Hematopoietic multipotent progenitor cell treated with erythropoietin and hydrocortisone succinate and interleukin-3 and kit ligand, for 17 days (in vitro differentiated cells): ENCODE data around the gene LBHD1.
"Not testable (repeated sequence)": the region's sequence is repeated elsewhere in the genome, so short reads cannot be mapped to it uniquely, and the experiment has no call there.

ENCODE experiments used
- DNase-seq: peaks from one replicate; pipeline ENCODE4 v3.0.0-alpha.2; 2015; ENCODE audit warnings: low spot score

The LBHD1 gene

GRCh38 chr11:62693624-62694023, 21.6 kb upstream of the LBHD1 start:
- DNase-seq: not testable (repeated sequence)

GRCh38 chr11:62689421-62690183, 17.5 kb upstream of the LBHD1 start, which contains the start of gene LRRN4CL:
Gene LRRN4CL (minus strand): TSS chr11:62689530. CDS start chr11:62688508, 1,022 bp downstream.
- DNase-seq: no peak

GRCh38 chr11:62688491-62688890, 16.4 kb upstream of the LBHD1 start:
- DNase-seq: no peak

- no peak for DNase-seq
These were observed 15.7 kb upstream of the LBHD1 start for GRCh38 chr11:62687508-62688396.

DNA sequence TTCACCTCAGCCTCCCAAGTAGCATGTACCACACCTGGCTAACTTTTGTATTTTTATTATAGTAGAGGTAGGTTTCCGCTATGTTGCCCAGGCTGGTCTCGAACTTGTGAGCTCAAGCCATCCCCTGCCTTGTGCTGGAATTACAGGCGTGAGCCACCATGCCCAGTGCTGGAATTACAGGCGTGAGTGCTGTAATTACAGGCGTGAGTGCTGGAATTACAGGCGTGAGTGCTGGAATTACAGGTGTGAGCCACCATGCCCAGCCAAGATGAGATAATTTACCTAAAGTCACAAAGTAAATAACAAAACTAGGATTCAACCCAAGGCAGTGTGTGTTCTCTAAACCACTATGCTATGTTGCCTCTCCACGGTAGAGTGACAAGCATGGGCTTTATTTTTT, 10.5 kb upstream of the LBHD1 start:
- DNase-seq: no peak

- peak; percentile 60 for DNase-seq
These were observed 8.8 kb upstream of the LBHD1 start for GRCh38 chr11:62680825-62681240.

GRCh38 chr11:62678770-62679696, 7.0 kb upstream of the LBHD1 start, which contains the start of gene UBXN1:
Gene UBXN1 (minus strand): TSS chr11:62679073. CDS start chr11:62678923, 150 bp downstream.
- peak; percentile 83 for DNase-seq

GRCh38 chr11:62678433-62678769, 6.3 kb upstream of the LBHD1 start:
- no peak for DNase-seq

DNA sequence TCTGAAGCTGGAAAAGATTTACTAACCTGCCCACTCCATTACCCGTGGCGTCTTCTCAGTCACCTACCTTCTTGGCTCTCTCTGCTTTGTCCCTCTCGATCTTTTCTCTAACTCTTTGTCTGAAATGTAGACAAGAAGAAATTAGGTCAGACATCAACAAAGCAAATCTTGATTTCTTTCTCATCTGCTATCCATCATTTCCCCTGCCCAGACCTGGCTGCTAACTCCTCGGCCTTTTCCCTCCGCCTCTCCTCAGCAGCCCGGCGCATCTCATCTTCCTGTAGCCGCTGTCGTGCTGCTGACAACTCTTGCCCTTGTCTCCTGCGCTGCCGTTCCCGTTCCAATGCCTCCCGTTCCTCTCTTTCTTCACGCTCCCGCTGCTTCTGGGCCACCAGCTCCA, 5.6 kb upstream of the LBHD1 start:
- DNase-seq: no peak

GRCh38 chr11:62677156-62677555, 5.1 kb upstream of the LBHD1 start:
- DNase-seq: no peak

DNA sequence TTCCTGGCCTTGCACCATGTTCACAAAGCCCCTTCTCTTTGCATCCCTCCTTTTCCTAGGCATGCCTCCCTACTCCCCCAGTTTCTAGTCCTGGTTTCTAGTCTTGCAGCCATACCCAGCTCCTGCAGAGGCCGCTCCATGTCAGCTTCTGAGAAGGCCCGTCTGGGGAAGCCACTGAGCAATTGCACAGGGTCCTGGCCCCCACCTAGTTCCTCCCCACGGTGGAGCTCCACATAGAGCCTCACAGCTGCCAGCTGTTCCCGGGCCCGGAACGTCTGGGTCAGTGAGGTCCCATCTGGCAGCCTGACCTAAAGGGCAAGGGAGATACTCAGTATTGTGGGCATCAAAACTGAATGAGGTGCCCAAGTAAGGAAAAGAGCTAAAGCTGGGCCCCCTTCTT, 4.6 kb upstream of the LBHD1 start:
- no peak for DNase-seq

GRCh38 chr11:62675415-62675814, 3.3 kb upstream of the LBHD1 start:
- DNase-seq: not testable (repeated sequence)

GRCh38 chr11:62673196-62673525, 1.1 kb upstream of the LBHD1 start:
- no peak for DNase-seq

GRCh38 chr11:62671236-62671607, 845 bp downstream of the LBHD1 start:
- DNase-seq: no peak

DNA sequence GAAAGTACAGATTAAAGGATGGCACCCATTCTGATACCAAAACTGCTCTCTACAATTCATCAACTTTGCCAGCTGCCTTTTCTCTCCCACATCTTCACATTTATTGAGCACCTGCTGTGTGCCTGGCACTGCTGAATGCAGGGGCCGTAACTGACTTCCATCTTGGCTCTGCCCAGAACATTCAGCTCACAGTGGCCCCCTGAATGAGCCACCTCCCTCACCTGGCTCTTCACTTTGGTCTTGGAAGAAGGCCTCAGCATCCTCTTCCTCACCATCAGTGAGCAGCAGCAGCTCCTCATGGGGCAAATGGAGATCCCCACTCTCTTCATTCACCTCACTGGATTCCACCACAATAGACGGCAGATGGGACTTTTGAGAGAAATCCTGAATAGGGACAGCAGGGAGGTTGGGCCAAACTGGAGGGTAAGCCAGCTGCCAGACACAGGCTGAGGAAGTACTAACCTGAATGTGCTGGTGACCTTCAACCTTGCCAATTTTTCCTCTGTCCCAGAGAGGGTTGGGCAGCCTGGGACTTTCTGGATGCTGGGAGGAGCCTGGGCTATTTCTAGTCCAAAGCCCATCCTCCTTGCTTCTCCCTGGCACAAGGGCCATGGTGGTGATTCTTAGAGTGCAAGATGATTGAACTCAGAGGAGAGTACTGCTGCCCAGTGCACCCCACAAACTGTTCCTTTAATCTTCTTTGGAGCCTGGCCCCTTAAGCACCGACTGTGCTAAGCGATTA, 2.5 kb downstream of the LBHD1 start:
- no peak for DNase-seq

DNA sequence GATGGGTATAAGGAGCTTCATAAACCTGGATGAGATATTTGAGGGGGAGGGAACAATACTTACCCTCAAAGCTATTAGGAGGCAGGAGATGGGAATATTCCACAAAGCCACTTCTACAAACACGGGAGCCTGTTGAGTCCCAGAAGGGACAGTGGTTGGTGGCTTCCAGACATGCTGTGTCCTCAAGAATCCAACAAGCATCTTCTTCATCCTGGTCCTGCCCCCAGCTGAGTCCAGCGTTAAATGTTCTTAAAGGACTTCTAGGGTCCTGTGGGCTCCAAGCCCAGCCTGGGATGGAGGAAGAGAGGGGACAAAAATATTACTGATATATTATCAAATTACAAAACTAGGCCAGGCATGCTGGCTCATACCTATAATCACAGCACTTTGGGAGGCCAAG, 4.6 kb downstream of the LBHD1 start:
- DNase-seq: no peak

GRCh38 chr11:62666259-62666926, 5.7 kb downstream of the LBHD1 start:
- peak; percentile 23 for DNase-seq

DNA sequence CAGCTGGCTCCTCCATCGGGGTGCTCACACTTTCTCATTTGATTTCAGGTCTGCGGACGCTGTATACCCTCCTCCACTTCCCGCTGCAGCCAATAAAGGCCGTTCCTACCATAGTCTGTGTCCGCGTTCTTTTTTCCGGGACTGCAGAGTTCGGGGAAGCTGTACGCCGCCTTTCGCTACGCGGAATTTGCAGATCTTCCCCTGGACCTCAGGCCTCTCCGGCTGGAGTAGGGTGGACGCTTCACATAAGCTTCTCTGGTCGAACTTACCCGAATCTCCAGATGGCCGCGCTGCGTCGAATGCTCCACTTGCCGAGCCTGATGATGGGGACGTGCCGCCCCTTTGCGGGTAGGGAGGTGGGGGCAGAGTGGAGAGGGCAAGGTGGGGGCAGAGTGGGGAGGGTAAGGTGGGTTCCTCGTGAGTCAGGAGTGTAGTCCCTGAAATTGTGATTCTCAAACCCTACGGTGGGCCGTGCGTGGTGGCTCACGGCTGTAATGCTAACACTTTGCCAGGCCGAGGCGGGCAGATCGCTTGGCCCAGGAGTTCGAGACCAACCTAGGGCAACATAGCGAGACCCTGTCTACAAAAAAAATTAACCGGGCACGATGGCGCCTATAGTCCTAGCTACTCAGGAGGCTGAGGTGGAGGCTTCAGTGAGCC, 6.3 kb downstream of the LBHD1 start:
- no peak for DNase-seq

DNA sequence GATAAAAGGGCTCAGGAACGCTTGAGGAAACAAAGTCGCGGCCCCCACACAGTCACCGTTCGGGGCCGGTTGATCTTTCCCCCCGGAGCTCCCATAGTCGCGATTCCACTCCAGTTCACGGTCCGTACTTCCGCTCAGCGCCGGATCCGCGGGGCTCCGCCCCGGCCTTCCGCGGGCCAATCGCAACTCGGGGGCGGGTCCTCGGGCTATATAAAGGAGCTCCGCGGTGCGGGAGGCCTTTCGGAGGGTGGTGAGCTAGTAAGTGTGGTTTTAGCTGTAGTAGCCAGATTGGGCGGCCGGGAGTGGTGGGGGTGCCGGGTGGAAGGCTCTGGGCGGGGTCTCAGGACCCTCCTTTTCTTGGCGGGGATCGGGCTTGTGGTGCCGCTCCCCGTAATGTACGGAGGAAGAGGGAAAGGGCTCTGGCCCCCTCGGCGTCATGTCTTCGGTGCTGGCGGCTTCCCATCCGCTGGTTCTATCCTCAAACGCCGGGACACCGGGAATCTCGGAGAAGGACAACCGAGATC, 6.9 kb downstream of the LBHD1 start, which contains the start of the genes C11orf98 and CSKMT:
TSS of gene C11orf98 (minus strand) at position 136 of the 524 bp plus-strand sequence. CDS start at position 95, 41 bp downstream.
TSS of gene CSKMT (plus strand) at position 238 of the 524 bp plus-strand sequence. CDS start 568 bp downstream, outside the sequence.
- DNase-seq: peak; percentile 94
